ES-I3 (cell line): ENCODE results near the gene CD164.
A peak's percentile ranks its signal among the peaks of the same experiment; 100 is the strongest.

Experiments
- H3K36me3 ChIP-seq: 2 replicates; pipeline ENCODE4 v1.6.1; 2013; ENCODE audit warnings: mild to moderate bottlenecking, low read length, control low read depth, moderate library complexity; ENCODE audit not compliant: insufficient read depth
- H3K4me1 ChIP-seq: 2 replicates; pipeline ENCODE4 v1.6.1; 2013; ENCODE audit warnings: mild to moderate bottlenecking, control low read depth, low read length; ENCODE audit not compliant: insufficient read depth
- H3K9ac ChIP-seq: 2 replicates; pipeline ENCODE4 v1.6.1; 2013; ENCODE audit warnings: low read depth, mild to moderate bottlenecking, low read length, moderate library complexity
- H3K9me3 ChIP-seq: 2 replicates; pipeline ENCODE4 v1.6.1; 2013; ENCODE audit warnings: mild to moderate bottlenecking, low read length, moderate library complexity; ENCODE audit not compliant: control insufficient read depth, insufficient read depth

The CD164 gene

GRCh38 chr6:109381747-109382575 is at the start of gene CD164:
Gene CD164, minus strand, starts transcription at chr6:109382467. Its CDS starts 89 bp downstream, at chr6:109382378.
- H3K4me1 ChIP-seq, result peaks cover 13% of the 10 kb centered on the region

GRCh38 chr6:109429496-109429895 is 47.2 kb upstream of the CD164 start:
- H3K4me1 ChIP-seq, result no peaks in the 10 kb centered on the region
- H3K9me3 ChIP-seq, result no peaks in the 10 kb centered on the region
- no peaks in the 10 kb centered on the region for H3K36me3 ChIP-seq
- no peak overlapping the region for H3K9ac ChIP-seq

More at GRCh38 chr6:109381747-109382575, at the start of gene CD164:
- Histone ChIP-seq H3K9ac (peak within 1 kb of the TSS; percentile 78), H3K9me3 (no peaks in the 10 kb centered on the region), H3K36me3 (peaks cover 7% of the 10 kb centered on the region)

GRCh38 chr6:109428889-109429477 is 46.7 kb upstream of the CD164 start:
- Histone ChIP-seq H3K9me3 (no peaks in the 10 kb centered on the region), H3K4me1 (peaks cover 4% of the 10 kb centered on the region; the same call in 1 of the 2 replicates), H3K9ac (no peak overlapping the region), H3K36me3 (no peaks in the 10 kb centered on the region)

GRCh38 chr6:109424946-109425345 is 42.7 kb upstream of the CD164 start:
- Histone ChIP-seq H3K36me3 (no peaks in the 10 kb centered on the region), H3K9ac (no peak overlapping the region), H3K4me1 (peaks cover 4% of the 10 kb centered on the region; the same call in 1 of the 2 replicates), H3K9me3 (no peaks in the 10 kb centered on the region)

GRCh38 chr6:109421184-109421583 is 38.9 kb upstream of the CD164 start:
- peaks cover 4% of the 10 kb centered on the region; the same call in 1 of the 2 replicates for H3K4me1 ChIP-seq
- H3K36me3 ChIP-seq, result no peaks in the 10 kb centered on the region
- H3K9me3 ChIP-seq, result no peaks in the 10 kb centered on the region
- H3K9ac ChIP-seq, result no peak overlapping the region

GRCh38 chr6:109420751-109421150 is 38.5 kb upstream of the CD164 start:
- H3K9me3 ChIP-seq, result no peaks in the 10 kb centered on the region
- H3K4me1 ChIP-seq, result peaks cover 4% of the 10 kb centered on the region; the same call in 1 of the 2 replicates
- no peak overlapping the region for H3K9ac ChIP-seq
- no peaks in the 10 kb centered on the region for H3K36me3 ChIP-seq

- H3K9ac ChIP-seq, result no peak overlapping the region
- H3K36me3 ChIP-seq, result no peaks in the 10 kb centered on the region
- H3K9me3 ChIP-seq, result no peaks in the 10 kb centered on the region
- no peaks in the 10 kb centered on the region for H3K4me1 ChIP-seq
Observed at GRCh38 chr6:109417646-109418045, 35.4 kb upstream of the CD164 start.

- no peak overlapping the region for H3K9ac ChIP-seq
- H3K9me3 ChIP-seq, result no peaks in the 10 kb centered on the region
- no peaks in the 10 kb centered on the region for H3K36me3 ChIP-seq
- no peaks in the 10 kb centered on the region for H3K4me1 ChIP-seq
Observed at GRCh38 chr6:109411034-109411433, 28.8 kb upstream of the CD164 start.

- Histone ChIP-seq H3K4me1 (no peaks in the 10 kb centered on the region), H3K9me3 (no peaks in the 10 kb centered on the region), H3K9ac (no peak overlapping the region), H3K36me3 (no peaks in the 10 kb centered on the region)
Observed at GRCh38 chr6:109406196-109406595, 23.9 kb upstream of the CD164 start.

GRCh38 chr6:109397020-109397419 is 14.8 kb upstream of the CD164 start:
- H3K4me1 ChIP-seq, result no peaks in the 10 kb centered on the region; the same call in 1 of the 2 replicates
- H3K36me3 ChIP-seq, result no peaks in the 10 kb centered on the region
- H3K9me3 ChIP-seq, result no peaks in the 10 kb centered on the region
- no peak overlapping the region for H3K9ac ChIP-seq

GRCh38 chr6:109396046-109396718 is 13.9 kb upstream of the CD164 start:
- no peaks in the 10 kb centered on the region for H3K9me3 ChIP-seq
- H3K9ac ChIP-seq, result no peak overlapping the region
- H3K36me3 ChIP-seq, result no peaks in the 10 kb centered on the region
- H3K4me1 ChIP-seq, result no peaks in the 10 kb centered on the region; the same call in 1 of the 2 replicates

GRCh38 chr6:109393886-109394281 is 11.6 kb upstream of the CD164 start:
- no peaks in the 10 kb centered on the region for H3K36me3 ChIP-seq
- no peak overlapping the region for H3K9ac ChIP-seq
- no peaks in the 10 kb centered on the region for H3K9me3 ChIP-seq
- H3K4me1 ChIP-seq, result no peaks in the 10 kb centered on the region; the same call in 1 of the 2 replicates

GRCh38 chr6:109393157-109393885 is 11.1 kb upstream of the CD164 start:
- Histone ChIP-seq H3K9me3 (no peaks in the 10 kb centered on the region), H3K4me1 (no peaks in the 10 kb centered on the region; the same call in 1 of the 2 replicates), H3K36me3 (no peaks in the 10 kb centered on the region), H3K9ac (no peak overlapping the region)
